Coronary artery (tissue), 2 donors: ENCODE measurements around the gene PKP1.

Source experiments
- DNase-seq: peaks from one replicate; pipeline ENCODE4 v3.0.0-alpha.2; 2017; ENCODE audit warnings: low spot score
- H3K27ac ChIP-seq, 2 donors: fragments of 200-600 bp; sonication (generic); one replicate each; pipeline ENCODE4 v1.5.1; 2016 to 2019
- H3K4me3 ChIP-seq: fragments of 200-600 bp; sonication (generic); 2 replicates; pipeline ENCODE4 v1.5.1; 2016; ENCODE audit warnings: mild to moderate bottlenecking, moderate library complexity
- CTCF ChIP-seq: fragments of 200-600 bp; sonication (generic); IDR thresholded peaks from one replicate; pipeline ENCODE4 v1.5.1; 2019; ENCODE audit warnings: antibody characterized with exemption

Gene PKP1

GRCh38 chr1:201283836-201284553, 689 bp downstream of the PKP1 start:
- no peak overlapping the region for H3K27ac ChIP-seq
- TF ChIP-seq CTCF: no peak
- peak overlapping the region; percentile 61 for H3K4me3 ChIP-seq
- no peak for DNase-seq

DNA sequence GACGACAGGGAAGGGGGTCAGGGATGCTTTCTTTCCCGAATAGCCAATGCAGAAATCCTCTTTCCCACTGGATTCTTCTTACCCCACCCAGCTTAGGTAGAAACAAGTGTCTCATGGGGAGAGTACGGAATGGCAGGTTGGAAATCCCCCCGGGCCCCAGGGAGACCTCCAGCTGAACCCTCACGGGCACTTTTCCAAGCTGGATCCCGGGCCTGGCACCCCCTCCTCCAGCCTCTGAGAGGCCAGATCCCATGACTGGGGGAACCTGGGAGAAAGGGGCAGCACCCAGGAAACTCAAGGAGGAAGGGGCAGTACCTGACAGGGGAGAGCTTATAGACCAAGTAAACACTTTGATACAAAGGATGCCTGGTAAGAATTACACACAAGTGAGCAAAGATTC, 1.3 kb downstream of the PKP1 start:
- no peak overlapping the region for H3K27ac ChIP-seq
- H3K4me3 ChIP-seq: no peak overlapping the region
- TF ChIP-seq CTCF: no peak
- DNase-seq: no peak

- DNase-seq: no peak
- TF ChIP-seq CTCF: no peak
- H3K4me3 ChIP-seq: no peak overlapping the region
- H3K27ac ChIP-seq: no peak overlapping the region
These were observed 2.5 kb downstream of the PKP1 start for GRCh38 chr1:201285846-201286245.

DNA sequence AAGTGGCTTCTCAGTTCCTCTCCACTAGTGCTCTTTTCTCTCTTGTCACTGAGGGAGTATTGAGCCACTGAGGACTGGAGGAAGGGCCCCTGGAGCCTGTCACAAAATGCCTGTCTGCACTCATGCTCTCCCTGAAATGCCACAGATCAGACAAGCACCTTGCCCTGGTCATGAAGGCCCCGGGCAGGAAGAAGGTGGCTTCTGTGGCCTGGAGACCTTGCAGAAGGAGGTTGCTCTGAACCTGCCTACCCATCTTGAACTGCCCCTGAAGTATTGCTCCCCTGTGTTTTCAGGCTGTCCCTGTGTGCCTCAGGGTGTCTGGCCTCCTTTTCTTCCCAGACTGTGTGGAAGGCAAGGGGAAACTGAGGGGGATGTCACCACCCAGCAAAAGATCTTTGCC, 3.1 kb downstream of the PKP1 start:
- Histone ChIP-seq H3K4me3 (no peak overlapping the region), H3K27ac (no peak overlapping the region)
- DNase-seq: no peak
- no peak for TF ChIP-seq CTCF

DNA sequence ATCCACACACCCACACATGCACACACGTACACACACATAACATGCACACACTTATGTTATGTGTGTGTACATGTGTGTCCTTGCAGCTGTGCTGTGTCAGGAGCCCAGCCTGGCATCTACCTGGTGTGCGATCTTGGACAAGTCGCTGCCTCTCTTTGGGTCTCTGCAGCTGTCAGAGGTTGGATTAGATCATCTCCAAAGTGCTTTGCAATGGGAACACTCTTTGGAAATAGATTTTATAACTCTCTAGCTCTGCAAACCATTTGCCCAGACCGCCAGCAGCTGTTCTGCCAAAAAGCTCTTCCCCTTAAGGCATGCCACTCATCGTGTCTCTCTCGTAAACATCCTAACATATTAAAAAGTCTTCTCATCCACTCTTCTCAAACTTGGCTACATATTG, 4.7 kb downstream of the PKP1 start:
- TF ChIP-seq CTCF: no peak
- Histone ChIP-seq H3K4me3 (no peak overlapping the region), H3K27ac (no peak overlapping the region)
- DNase-seq: no peak

DNA sequence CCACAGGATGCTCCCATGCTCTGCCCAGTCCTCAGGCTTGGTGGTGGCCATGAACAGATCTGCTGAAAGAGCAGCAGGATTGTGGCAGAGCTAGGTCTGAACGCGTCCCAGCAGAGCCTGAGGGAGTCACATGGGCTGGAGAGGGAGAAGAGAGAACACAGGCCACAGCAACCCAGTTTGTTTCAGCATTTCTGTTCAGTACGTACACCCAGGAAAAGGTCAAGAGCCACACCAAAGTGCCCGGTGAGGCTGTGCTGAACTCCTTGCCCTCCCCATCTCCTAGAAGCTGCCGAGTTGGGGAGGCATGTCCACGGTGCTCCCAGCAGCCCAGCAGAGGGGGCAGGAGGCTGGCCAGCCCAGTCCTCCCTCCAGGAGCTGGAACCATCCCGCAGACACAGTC, 5.5 kb downstream of the PKP1 start:
- no peak overlapping the region for H3K27ac ChIP-seq
- no peak for TF ChIP-seq CTCF
- no peak overlapping the region for H3K4me3 ChIP-seq
- DNase-seq: no peak

GRCh38 chr1:201290551-201290950, 7.2 kb downstream of the PKP1 start:
- no peak overlapping the region for H3K4me3 ChIP-seq
- no peak overlapping the region for H3K27ac ChIP-seq

More at GRCh38 chr1:201290551-201290950, 7.2 kb downstream of the PKP1 start:
- TF ChIP-seq CTCF: no peak
- no peak for DNase-seq
